WTC11 (cell line): ENCODE measurements around the gene PTPN11. TPM values are rescaled to one million over a fixed set of nuclear protein-coding genes. Genes with fewer than 3 reads are reported as not detected.

Experiments
- ATAC-seq: fragments of 200-7000 bp; cut with Tn5 transposase; 2 replicates; pipeline ENCODE4 v1.10.0; 2021; ENCODE audit warnings: mild to moderate bottlenecking, moderate library complexity
- CTCF ChIA-PET: fragments of 300-600 bp; sonication (Branson Sonifier 250); formaldehyde crosslinking; loops from one replicate; lab custom pipeline; 2021; ENCODE audit warnings: antibody characterized with exemption; lab: Charles Lee
- POLR2A ChIA-PET: fragments of 350-600 bp; sonication (Branson Sonifier 250); formaldehyde crosslinking; loops from one replicate; lab custom pipeline; 2021; ENCODE audit warnings: antibody characterized with exemption; lab: Charles Lee
- DNase-seq: peaks from one replicate; pipeline ENCODE4 v3.0.0; 2021; ENCODE audit warnings: low spot score
- H3K27ac Mint-ChIP-seq: 2 replicates; pipeline ENCODE4 v1.8.0; 2021; ENCODE audit warnings: mixed read lengths
- H3K27me3 Mint-ChIP-seq: 2 replicates; pipeline ENCODE4 v1.8.0; 2021; ENCODE audit warnings: low read depth, mild to moderate bottlenecking, moderate library complexity, mixed read lengths
- H3K36me3 Mint-ChIP-seq: 2 replicates; pipeline ENCODE4 v1.8.0; 2021; ENCODE audit warnings: mixed read lengths
- H3K4me1 Mint-ChIP-seq: 2 replicates; pipeline ENCODE4 v1.8.0; 2022; ENCODE audit warnings: mixed read lengths
- H3K4me3 Mint-ChIP-seq: 2 replicates; pipeline ENCODE4 v1.8.0; 2021; ENCODE audit warnings: mild to moderate bottlenecking, moderate library complexity, mixed read lengths
- H3K9me3 Mint-ChIP-seq: 2 replicates; pipeline ENCODE4 v1.8.0; 2021; ENCODE audit warnings: mixed read lengths
- ETV6 ChIP-seq: sonication (generic); formaldehyde crosslinking; IDR thresholded peaks from 2 replicates; pipeline ENCODE4 v1.8.1; 2022; ENCODE audit warnings: mild to moderate bottlenecking, missing genetic modification reagents
- GABPB1 ChIP-seq: sonication (generic); formaldehyde crosslinking; IDR thresholded peaks from 2 replicates; pipeline ENCODE4 v1.8.1; 2023; ENCODE audit warnings: mild to moderate bottlenecking, missing genetic modification reagents
- GRHL2 ChIP-seq: fragments of 250-450 bp; sonication (Bioruptor Pico); IDR thresholded peaks from 2 replicates; pipeline ENCODE4 v1.8.0; 2022; ENCODE audit warnings: mild to moderate bottlenecking, moderate library complexity; ENCODE audit not compliant: insufficient replicate concordance, severe bottlenecking
- KAT7 ChIP-seq: sonication (generic); formaldehyde crosslinking; IDR thresholded peaks from 2 replicates; pipeline ENCODE4 v1.8.1; 2023; ENCODE audit warnings: missing genetic modification reagents, mild to moderate bottlenecking, borderline replicate concordance
- MXD4 ChIP-seq: fragments of 250-450 bp; sonication (Bioruptor Pico); IDR thresholded peaks from 2 replicates; pipeline ENCODE4 v1.8.0; 2021; ENCODE audit warnings: mild to moderate bottlenecking, moderate library complexity, borderline replicate concordance
- total RNA-seq: library from RNA; stranded (reverse); gene quantifications from 3 replicates; pipeline ENCODE4 v1.2.3, GENCODE V29; 2021
- TF ChIP-seq, protein P1 (sequence below): fragments of 250-450 bp; sonication (Bioruptor Pico); IDR thresholded peaks from 2 replicates; pipeline ENCODE4 v1.9.0; 2021; ENCODE audit warnings: moderate library complexity, mild to moderate bottlenecking, inconsistent platforms, borderline replicate concordance
- TF ChIP-seq, protein P2 (sequence below): sonication (generic); formaldehyde crosslinking; IDR thresholded peaks from 2 replicates; pipeline ENCODE4 v1.8.0; 2023; ENCODE audit warnings: mild to moderate bottlenecking, missing genetic modification reagents
- TF ChIP-seq, protein P3 (sequence below): sonication (generic); formaldehyde crosslinking; IDR thresholded peaks from 2 replicates; pipeline ENCODE4 v1.8.0; 2022; ENCODE audit warnings: mild to moderate bottlenecking, missing genetic modification reagents
- TF ChIP-seq, protein P4 (sequence below): sonication (generic); formaldehyde crosslinking; IDR thresholded peaks from 2 replicates; pipeline ENCODE4 v1.8.1; 2023; ENCODE audit warnings: mild to moderate bottlenecking, missing genetic modification reagents, borderline replicate concordance
- TF ChIP-seq, protein P5 (sequence below): fragments of 250-450 bp; sonication (Bioruptor Pico); IDR thresholded peaks from 2 replicates; pipeline ENCODE4 v1.9.0; 2021; ENCODE audit warnings: mild to moderate bottlenecking

Gene PTPN11
- total RNA-seq, 1 experiment from 2014 or later = 112 TPM

DNA sequence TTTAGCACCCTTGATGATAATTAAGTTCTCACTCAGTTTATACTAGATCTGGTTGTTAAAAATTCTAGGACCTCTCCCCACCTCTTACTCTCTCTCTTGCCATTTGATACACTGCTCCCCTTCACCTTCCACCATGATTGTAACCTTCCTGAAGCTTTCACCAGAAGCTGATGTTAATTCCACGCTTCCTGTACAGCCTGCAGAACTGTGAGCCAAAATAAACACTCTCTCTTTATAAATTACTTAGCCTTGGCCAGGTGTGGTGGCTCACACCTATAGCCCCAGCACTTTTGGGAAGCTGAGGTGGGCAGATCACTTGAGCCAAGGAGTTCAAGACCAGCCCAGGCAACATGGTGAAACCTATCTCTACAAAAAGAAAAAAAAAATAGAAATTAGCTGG is 25.4 kb upstream of the PTPN11 start:
- Mint-ChIP-seq H3K4me3 (no peak overlapping the region), H3K27me3 (peaks cover 9% of the 10 kb centered on the region), H3K27ac (no peak overlapping the region), H3K36me3 (no peaks in the 10 kb centered on the region), H3K4me1 (no peaks in the 10 kb centered on the region), H3K9me3 (peaks cover 16% of the 10 kb centered on the region; the same call in 1 of the 2 replicates)
- ChIA-PET CTCF (no interaction called here), POLR2A (interaction anchor here (0.5 kb wide), 1 partner anchor 259 kb away, joined by 7 read pairs; no protein-coding TSS in a partner anchor)
- ATAC-seq = no peak
- DNase-seq = no peak
- no peak for TF ChIP-seq KAT7 (CRISPR knock-in tag)

DNA sequence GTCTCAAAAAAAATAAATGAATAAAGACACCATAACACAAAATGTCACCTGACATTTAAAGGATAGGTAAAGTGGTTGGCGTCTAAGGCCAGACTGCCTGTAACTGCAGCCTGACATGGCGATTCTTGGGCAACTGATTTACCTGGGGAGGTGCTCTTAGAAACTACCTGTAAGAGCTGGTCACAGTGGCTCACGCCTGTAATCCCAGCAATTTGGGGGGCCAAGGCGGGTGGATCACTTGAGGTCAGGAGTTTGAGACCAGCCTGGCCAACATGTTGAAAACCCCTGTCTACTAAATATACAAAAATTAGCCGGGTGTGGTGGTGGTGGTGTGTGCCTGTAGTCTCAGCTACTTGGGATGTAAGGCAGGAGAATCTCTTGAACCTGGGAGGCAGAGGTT is 17.7 kb upstream of the PTPN11 start:
- no peaks in the 10 kb centered on the region; the same call in none of the 2 replicates for H3K27me3 Mint-ChIP-seq
- DNase-seq = no peak
- no peak for ATAC-seq
- H3K36me3 Mint-ChIP-seq = peaks cover 20% of the 10 kb centered on the region
- no peak overlapping the region for H3K27ac Mint-ChIP-seq
- peaks cover 3% of the 10 kb centered on the region; the same call in 1 of the 2 replicates for H3K9me3 Mint-ChIP-seq
- no peak for TF ChIP-seq GRHL2 (CRISPR knock-in tag)
- TF ChIP-seq MXD4 = no peak
- TF ChIP-seq GABPB1 (CRISPR knock-in tag) = no peak
- TF ChIP-seq, protein P1, sequence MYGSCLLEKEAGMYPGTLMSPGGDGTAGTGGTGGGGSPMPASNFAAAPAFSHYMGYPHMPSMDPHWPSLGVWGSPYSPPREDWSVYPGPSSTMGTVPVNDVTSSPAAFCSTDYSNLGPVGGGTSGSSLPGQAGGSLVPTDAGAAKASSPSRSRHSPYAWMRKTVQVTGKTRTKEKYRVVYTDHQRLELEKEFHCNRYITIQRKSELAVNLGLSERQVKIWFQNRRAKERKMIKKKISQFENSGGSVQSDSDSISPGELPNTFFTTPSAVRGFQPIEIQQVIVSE (CRISPR knock-in tag) = no peak
- no peak for TF ChIP-seq ETV6 (CRISPR knock-in tag)
- TF ChIP-seq, protein P2, sequence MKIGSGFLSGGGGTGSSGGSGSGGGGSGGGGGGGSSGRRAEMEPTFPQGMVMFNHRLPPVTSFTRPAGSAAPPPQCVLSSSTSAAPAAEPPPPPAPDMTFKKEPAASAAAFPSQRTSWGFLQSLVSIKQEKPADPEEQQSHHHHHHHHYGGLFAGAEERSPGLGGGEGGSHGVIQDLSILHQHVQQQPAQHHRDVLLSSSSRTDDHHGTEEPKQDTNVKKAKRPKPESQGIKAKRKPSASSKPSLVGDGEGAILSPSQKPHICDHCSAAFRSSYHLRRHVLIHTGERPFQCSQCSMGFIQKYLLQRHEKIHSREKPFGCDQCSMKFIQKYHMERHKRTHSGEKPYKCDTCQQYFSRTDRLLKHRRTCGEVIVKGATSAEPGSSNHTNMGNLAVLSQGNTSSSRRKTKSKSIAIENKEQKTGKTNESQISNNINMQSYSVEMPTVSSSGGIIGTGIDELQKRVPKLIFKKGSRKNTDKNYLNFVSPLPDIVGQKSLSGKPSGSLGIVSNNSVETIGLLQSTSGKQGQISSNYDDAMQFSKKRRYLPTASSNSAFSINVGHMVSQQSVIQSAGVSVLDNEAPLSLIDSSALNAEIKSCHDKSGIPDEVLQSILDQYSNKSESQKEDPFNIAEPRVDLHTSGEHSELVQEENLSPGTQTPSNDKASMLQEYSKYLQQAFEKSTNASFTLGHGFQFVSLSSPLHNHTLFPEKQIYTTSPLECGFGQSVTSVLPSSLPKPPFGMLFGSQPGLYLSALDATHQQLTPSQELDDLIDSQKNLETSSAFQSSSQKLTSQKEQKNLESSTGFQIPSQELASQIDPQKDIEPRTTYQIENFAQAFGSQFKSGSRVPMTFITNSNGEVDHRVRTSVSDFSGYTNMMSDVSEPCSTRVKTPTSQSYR (CRISPR knock-in tag) = no peak
- TF ChIP-seq, protein P3, sequence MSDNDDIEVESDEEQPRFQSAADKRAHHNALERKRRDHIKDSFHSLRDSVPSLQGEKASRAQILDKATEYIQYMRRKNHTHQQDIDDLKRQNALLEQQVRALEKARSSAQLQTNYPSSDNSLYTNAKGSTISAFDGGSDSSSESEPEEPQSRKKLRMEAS = no peak
- TF ChIP-seq, protein P4, sequence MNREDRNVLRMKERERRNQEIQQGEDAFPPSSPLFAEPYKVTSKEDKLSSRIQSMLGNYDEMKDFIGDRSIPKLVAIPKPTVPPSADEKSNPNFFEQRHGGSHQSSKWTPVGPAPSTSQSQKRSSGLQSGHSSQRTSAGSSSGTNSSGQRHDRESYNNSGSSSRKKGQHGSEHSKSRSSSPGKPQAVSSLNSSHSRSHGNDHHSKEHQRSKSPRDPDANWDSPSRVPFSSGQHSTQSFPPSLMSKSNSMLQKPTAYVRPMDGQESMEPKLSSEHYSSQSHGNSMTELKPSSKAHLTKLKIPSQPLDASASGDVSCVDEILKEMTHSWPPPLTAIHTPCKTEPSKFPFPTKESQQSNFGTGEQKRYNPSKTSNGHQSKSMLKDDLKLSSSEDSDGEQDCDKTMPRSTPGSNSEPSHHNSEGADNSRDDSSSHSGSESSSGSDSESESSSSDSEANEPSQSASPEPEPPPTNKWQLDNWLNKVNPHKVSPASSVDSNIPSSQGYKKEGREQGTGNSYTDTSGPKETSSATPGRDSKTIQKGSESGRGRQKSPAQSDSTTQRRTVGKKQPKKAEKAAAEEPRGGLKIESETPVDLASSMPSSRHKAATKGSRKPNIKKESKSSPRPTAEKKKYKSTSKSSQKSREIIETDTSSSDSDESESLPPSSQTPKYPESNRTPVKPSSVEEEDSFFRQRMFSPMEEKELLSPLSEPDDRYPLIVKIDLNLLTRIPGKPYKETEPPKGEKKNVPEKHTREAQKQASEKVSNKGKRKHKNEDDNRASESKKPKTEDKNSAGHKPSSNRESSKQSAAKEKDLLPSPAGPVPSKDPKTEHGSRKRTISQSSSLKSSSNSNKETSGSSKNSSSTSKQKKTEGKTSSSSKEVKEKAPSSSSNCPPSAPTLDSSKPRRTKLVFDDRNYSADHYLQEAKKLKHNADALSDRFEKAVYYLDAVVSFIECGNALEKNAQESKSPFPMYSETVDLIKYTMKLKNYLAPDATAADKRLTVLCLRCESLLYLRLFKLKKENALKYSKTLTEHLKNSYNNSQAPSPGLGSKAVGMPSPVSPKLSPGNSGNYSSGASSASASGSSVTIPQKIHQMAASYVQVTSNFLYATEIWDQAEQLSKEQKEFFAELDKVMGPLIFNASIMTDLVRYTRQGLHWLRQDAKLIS = no peak
- TF ChIP-seq, protein P5, sequence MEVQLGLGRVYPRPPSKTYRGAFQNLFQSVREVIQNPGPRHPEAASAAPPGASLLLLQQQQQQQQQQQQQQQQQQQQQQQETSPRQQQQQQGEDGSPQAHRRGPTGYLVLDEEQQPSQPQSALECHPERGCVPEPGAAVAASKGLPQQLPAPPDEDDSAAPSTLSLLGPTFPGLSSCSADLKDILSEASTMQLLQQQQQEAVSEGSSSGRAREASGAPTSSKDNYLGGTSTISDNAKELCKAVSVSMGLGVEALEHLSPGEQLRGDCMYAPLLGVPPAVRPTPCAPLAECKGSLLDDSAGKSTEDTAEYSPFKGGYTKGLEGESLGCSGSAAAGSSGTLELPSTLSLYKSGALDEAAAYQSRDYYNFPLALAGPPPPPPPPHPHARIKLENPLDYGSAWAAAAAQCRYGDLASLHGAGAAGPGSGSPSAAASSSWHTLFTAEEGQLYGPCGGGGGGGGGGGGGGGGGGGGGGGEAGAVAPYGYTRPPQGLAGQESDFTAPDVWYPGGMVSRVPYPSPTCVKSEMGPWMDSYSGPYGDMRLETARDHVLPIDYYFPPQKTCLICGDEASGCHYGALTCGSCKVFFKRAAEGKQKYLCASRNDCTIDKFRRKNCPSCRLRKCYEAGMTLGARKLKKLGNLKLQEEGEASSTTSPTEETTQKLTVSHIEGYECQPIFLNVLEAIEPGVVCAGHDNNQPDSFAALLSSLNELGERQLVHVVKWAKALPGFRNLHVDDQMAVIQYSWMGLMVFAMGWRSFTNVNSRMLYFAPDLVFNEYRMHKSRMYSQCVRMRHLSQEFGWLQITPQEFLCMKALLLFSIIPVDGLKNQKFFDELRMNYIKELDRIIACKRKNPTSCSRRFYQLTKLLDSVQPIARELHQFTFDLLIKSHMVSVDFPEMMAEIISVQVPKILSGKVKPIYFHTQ (CRISPR knock-in tag) = no peak
- TF ChIP-seq, all 79 proteins: peak for 0
- H3K4me1 Mint-ChIP-seq = no peaks in the 10 kb centered on the region
- ChIA-PET CTCF (interaction anchor here (0.7 kb wide), 2 partner anchors 31 to 144 kb away, joined by 3 to 4 read pairs; no protein-coding TSS in a partner anchor), POLR2A (no interaction called here)
- no peak overlapping the region for H3K4me3 Mint-ChIP-seq
